DMS153 treated with DMSO at 0.1 percent for 48 hours (cell line): ENCODE measurements around the gene CD80.

Source experiments
- DNase-seq: peaks from one replicate; lab custom pipeline; 2025; ENCODE audit not compliant: unreplicated experiment; lab: John Stamatoyannopoulos, UW

Gene CD80

DNA sequence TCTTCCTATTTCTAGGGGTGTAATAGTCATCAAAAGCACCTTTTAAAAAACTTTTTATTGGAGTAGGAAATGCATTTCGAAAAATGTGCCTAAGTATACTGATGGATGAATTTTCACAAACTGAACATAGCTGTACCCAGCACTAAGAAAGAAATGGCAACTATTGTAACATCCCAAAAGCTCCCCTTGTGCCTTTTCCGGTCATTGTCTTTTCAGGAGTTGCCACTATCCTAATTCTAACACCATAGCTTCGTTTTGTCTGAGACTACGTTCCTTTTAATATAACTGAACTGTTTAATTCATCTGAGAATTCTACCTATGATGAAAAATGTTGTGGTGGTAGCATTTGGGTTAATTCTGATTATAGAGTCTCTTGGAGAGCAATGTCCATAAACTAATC, 59.1 kb downstream of the CD80 start:
- no peak for DNase-seq

DNA sequence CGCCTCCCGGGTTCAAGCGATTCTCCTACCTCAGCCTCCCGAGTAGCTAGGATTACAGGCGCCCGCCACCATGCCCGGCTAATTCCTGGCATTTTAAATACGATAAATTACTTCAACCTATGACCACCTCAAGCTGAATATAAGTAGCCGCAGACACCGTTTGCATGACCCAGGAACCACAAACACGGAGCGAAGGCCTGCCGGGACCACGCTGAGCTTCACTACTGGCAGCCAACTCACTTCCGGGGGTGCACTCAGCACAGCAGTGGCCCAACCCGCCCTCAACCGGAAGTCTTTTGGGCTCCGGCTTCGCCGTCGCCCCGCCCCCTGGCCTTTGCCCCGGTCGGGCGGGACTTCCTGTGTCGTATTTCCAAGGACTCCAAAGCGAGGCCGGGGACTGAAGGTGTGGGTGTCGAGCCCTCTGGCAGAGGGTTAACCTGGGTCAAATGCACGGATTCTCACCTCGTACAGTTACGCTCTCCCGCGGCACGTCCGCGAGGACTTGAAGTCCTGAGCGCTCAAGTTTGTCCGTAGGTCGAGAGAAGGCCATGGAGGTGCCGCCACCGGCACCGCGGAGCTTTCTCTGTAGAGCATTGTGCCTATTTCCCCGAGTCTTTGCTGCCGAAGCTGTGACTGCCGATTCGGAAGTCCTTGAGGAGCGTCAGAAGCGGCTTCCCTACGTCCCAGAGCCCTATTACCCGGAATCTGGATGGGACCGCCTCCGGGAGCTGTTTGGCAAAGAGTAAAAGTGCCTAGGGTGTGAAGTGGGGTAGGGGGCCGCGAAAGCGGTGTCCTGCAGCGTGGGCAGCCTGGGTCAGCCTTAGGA, 61.0 kb downstream of the CD80 start, which contains the start of gene TIMMDC1:
Gene TIMMDC1, plus strand, starts transcription at position 362 of the 826 bp plus-strand sequence. Its CDS starts 187 bp downstream, at position 549.
- DNase-seq: peak; percentile 95

DNA sequence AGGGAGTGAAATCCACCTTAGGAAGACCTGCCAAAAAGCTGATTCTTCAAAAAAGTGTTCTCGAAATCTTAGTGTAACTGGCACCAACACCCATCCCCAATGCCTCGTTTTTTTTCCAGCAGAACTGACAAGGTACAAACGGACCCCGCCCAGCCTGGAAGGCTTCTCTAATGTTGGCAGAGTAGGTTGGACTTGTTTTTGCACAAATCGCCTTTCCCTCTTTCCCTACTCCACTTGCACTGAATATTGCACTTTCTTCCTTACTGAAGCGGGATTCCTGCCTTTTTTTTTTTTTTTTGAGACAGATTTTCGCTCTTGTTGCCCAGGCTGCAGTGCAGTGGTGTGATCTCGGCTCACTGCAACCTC, 61.6 kb downstream of the CD80 start:
- DNase-seq: no peak

DNA sequence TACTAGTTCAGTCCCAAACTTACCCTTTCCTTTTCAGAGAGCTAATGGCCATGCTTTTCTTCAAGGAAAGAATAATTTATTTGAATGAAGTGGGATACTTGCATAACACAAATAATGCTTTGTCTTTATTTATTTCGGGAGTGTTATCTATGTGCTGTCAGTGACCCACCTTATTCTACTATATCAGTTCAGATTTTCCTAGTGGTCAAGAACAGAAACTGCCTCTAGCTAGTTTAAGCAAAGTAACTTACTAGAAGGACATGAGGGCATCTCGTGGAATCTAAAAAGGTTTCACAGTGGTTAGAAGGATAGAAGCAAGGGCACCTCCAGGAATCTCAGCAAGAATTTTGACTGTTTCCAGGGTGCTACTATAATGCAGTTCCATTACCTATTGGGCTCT, 64.8 kb downstream of the CD80 start:
- no peak for DNase-seq

DNA sequence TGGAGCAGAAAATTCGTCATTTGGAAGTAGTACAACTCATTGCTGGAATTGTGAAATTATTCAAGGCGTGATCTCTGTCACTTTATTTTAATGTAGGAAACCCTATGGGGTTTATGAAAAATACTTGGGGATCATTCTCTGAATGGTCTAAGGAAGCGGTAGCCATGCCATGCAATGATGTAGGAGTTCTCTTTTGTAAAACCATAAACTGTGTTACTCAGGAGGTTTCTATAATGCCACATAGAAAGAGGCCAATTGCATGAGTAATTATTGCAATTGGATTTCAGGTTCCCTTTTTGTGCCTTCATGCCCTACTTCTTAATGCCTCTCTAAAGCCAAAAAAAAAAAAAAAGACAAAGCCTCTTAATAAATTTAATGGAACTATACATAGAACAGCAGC, 66.6 kb downstream of the CD80 start:
- no peak for DNase-seq

DNA sequence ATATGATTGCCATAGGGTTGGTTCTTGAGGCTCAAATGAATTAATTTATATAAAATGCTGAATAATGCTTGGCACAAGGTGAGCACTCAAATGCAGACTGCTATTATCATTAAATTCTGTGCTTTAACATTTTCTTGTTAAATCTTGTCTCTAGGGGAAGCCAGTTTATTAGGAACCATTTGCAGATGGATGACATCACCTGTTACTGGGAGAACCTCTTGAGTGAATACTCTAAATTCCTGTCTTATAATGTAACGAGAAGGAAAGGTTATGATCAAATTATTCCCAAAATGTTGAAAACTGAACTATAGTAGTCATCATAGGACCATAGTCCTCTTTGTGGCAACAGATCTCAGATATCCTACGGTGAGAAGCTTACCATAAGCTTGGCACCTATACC, 67.3 kb downstream of the CD80 start:
- no peak for DNase-seq

DNA sequence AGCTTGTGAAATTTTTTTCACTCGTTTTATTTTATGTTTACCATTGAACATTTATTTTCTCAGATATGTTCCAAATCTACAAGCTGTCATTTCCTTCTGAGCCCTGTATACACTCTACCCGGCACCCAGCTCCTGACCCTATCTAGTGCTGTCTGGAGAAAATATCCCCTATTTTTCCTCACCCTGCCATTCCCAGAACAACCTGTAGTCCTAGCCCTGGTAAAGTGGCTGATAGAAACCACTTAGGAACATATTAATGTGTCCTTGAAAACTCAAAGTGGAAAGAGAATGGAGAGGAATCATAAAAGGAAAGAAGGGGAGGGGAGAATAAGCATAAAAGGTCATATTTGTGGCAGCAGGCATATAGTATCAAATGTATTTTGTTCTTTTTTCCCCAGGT, 69.3 kb downstream of the CD80 start:
- DNase-seq: no peak

DNA sequence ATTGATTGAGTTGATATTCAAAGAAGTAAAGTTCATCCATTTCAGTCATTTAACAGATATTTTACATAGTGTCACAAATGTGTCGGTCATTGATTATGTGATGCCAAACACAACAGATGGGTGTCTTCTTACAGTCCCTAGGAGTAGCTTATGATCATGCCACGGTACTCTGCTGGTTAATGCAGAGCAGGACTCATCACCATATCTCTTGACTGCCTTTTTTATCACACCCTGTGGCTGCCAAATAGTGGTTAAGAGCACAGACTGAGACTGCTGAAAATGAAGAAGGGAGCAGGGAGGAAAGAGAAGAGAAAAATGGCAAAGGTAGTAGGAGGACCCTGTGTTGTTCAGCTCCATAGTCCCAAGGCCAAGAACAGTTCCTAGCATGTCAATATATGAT, 73.9 kb downstream of the CD80 start:
- DNase-seq: no peak

DNA sequence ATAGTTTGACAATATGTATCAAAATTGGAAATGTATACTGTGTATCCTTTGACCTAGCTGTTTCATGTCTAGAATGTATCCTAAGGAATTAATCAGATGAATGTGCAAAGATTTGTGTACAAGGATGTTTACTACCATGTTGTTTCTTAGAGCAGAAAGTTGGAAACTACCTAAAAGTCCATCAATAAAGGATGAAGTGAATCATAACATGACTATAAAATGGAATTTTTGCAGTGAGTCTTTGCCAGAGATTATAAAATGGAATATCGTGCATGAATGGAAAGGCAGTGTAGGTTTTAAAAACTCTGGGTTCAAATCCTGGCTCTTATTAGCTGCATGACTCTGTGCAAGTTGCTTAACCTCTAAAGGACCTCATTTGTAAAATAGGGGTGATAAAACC, 76.3 kb downstream of the CD80 start:
- no peak for DNase-seq

DNA sequence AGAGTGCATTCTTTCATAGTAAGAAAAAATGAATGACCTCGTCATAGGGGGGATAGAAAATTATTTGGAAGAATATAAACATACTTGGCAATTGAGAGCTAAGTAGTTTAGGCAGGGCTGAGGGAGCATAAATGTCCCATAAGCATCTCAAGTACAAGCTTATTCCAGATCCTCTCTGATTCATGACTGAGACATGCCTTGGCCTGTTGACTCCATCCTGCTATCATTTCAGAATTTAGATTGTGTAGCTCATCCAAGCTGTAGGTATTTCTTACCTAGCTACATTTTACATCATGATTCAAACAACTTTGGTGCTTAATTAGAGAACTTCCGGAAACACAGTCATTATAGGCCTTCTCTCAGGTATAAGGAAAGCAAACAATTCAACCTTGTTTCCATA, 78.3 kb downstream of the CD80 start:
- no peak for DNase-seq
